H9 (cell line): Measurements from ENCODE around the gene NPAS1. TPM values are rescaled to one million over a fixed set of nuclear protein-coding genes. Genes with fewer than 3 reads are reported as not detected.

ENCODE experiments used
- DNase-seq: peaks from one replicate; pipeline ENCODE4 v3.0.0-alpha.2; 2017
- H2AFZ ChIP-seq: one replicate; pipeline ENCODE4 v1.6.1; 2013; ENCODE audit warnings: mild to moderate bottlenecking, low read length, control low read depth, moderate library complexity
- H2AK5ac ChIP-seq: 2 replicates; pipeline ENCODE4 v1.6.1; 2013; ENCODE audit warnings: low read length, control low read depth, mixed read lengths; ENCODE audit not compliant: insufficient read length
- H2BK120ac ChIP-seq: one replicate; pipeline ENCODE4 v1.6.1; 2013; ENCODE audit warnings: low read depth, mild to moderate bottlenecking, low read length, control low read depth, inconsistent platforms; ENCODE audit not compliant: poor library complexity, severe bottlenecking
- H2BK12ac ChIP-seq: 2 replicates; pipeline ENCODE4 v1.6.1; 2013; ENCODE audit warnings: low read length, control low read depth, mixed read lengths, low read depth; ENCODE audit not compliant: insufficient read length
- H2BK15ac ChIP-seq: 2 replicates; pipeline ENCODE4 v1.6.1; 2013; ENCODE audit warnings: low read depth, low read length, control low read depth
- H2BK20ac ChIP-seq: one replicate; pipeline ENCODE4 v1.6.1; 2013; ENCODE audit warnings: low read depth, mild to moderate bottlenecking, low read length, control low read depth, inconsistent platforms; ENCODE audit not compliant: poor library complexity, severe bottlenecking
- H2BK5ac ChIP-seq: 2 replicates; pipeline ENCODE4 v1.6.1; 2013; ENCODE audit warnings: low read length, control low read depth, mixed read lengths; ENCODE audit not compliant: insufficient read length
- H3K14ac ChIP-seq: 2 replicates; pipeline ENCODE4 v1.6.1; 2013; ENCODE audit warnings: low read length, control low read depth; ENCODE audit not compliant: insufficient read depth
- H3K18ac ChIP-seq: 2 replicates; pipeline ENCODE4 v1.6.1; 2013; ENCODE audit warnings: low read depth, mild to moderate bottlenecking, mixed read lengths, low read length, control low read depth; ENCODE audit not compliant: insufficient read length
- H3K23ac ChIP-seq: 2 replicates; pipeline ENCODE4 v1.6.1; 2013; ENCODE audit warnings: low read length, control low read depth, mixed read lengths, low read depth; ENCODE audit not compliant: insufficient read length
- H3K23me2 ChIP-seq: 2 replicates; pipeline ENCODE4 v1.6.1; 2013; ENCODE audit warnings: low read depth, mild to moderate bottlenecking, mixed read lengths, low read length, control low read depth; ENCODE audit not compliant: insufficient read length, poor library complexity, severe bottlenecking
- H3K27ac ChIP-seq: 2 replicates; pipeline ENCODE4 v1.5.1; 2013; ENCODE audit warnings: low read length, control low read depth, mixed read lengths, low read depth; ENCODE audit not compliant: insufficient read length
- H3K27me3 ChIP-seq: 2 replicates; pipeline ENCODE4 v1.6.1; 2013; ENCODE audit warnings: low read length, control low read depth, inconsistent platforms; ENCODE audit not compliant: insufficient read depth
- H3K4ac ChIP-seq: 2 replicates; pipeline ENCODE4 v1.6.1; 2013; ENCODE audit warnings: low read depth, mild to moderate bottlenecking, control low read depth, inconsistent platforms, low read length, moderate library complexity
- H3K4me1 ChIP-seq: 2 replicates; pipeline ENCODE4 v1.6.1; 2013; ENCODE audit warnings: low read length, control low read depth, inconsistent platforms; ENCODE audit not compliant: insufficient read depth
- H3K4me2 ChIP-seq: 2 replicates; pipeline ENCODE4 v1.6.1; 2013; ENCODE audit warnings: low read length, control low read depth, mixed read lengths; ENCODE audit not compliant: insufficient read length, insufficient read depth
- H3K56ac ChIP-seq: 2 replicates; pipeline ENCODE4 v1.6.1; 2013; ENCODE audit warnings: low read depth, mild to moderate bottlenecking, mixed read lengths, low read length, control low read depth; ENCODE audit not compliant: insufficient read length
- H3K79me1 ChIP-seq: 2 replicates; pipeline ENCODE4 v1.6.1; 2013; ENCODE audit warnings: low read depth, mild to moderate bottlenecking, moderate library complexity, low read length, control low read depth, inconsistent platforms; ENCODE audit not compliant: insufficient read depth, poor library complexity, severe bottlenecking
- H3K79me2 ChIP-seq: 2 replicates; pipeline ENCODE4 v1.6.1; 2013; ENCODE audit warnings: low read length, control low read depth, inconsistent platforms; ENCODE audit not compliant: insufficient read depth
- H3K9ac ChIP-seq: 2 replicates; pipeline ENCODE4 v1.6.1; 2013; ENCODE audit warnings: low read length, control low read depth, mixed read lengths; ENCODE audit not compliant: insufficient read length; ENCODE audit errors: extremely low read depth
- H3K9me3 ChIP-seq: one replicate; pipeline ENCODE4 v1.6.1; 2013; ENCODE audit warnings: low read depth, low read length, inconsistent platforms; ENCODE audit not compliant: control insufficient read depth
- H3T11ph ChIP-seq: one replicate; pipeline ENCODE4 v1.6.1; 2013; ENCODE audit warnings: mild to moderate bottlenecking, low read length, control low read depth, inconsistent platforms
- H4K20me1 ChIP-seq: one replicate; pipeline ENCODE4 v1.6.1; 2013; ENCODE audit not compliant: control insufficient read depth, insufficient read length, insufficient read depth
- H4K5ac ChIP-seq: 2 replicates; pipeline ENCODE4 v1.6.1; 2013; ENCODE audit warnings: low read depth, mild to moderate bottlenecking, mixed read lengths, low read length, control low read depth; ENCODE audit not compliant: insufficient read length
- H4K8ac ChIP-seq: replicated peaks from 2 replicates; pipeline ENCODE4 v1.6.1; 2013; ENCODE audit warnings: low read length, control low read depth, mixed read lengths, low read depth; ENCODE audit not compliant: insufficient read length
- H4K91ac ChIP-seq: 2 replicates; pipeline ENCODE4 v1.6.1; 2013; ENCODE audit warnings: low read depth, mild to moderate bottlenecking, moderate library complexity, mixed read lengths, low read length, control low read depth; ENCODE audit not compliant: insufficient read length
- H3K27ac Mint-ChIP-seq, 3 experiments: 2 replicates in 2 of 3; 3 replicates in 1 of 3; pipeline ENCODE4 v1.8.0; 2020 to 2021; ENCODE audit warnings: mixed read lengths in 3 of 3, mild to moderate bottlenecking in 1 of 3, moderate library complexity in 1 of 3
- H3K27me3 Mint-ChIP-seq: 2 replicates; pipeline ENCODE4 v1.8.0; 2021; ENCODE audit warnings: low read depth, mild to moderate bottlenecking, moderate library complexity, mixed read lengths
- H3K36me3 Mint-ChIP-seq, 3 experiments: 2 replicates in 2 of 3; 3 replicates in 1 of 3; pipeline ENCODE4 v1.8.0; 2020 to 2021; ENCODE audit warnings: low read depth in 3 of 3, mixed read lengths in 3 of 3; ENCODE audit not compliant: insufficient read depth in 1 of 3
- H3K4me1 Mint-ChIP-seq, 2 experiments: 2 replicates each; pipeline ENCODE4 v1.8.0; 2020; ENCODE audit warnings: mixed read lengths in 2 of 2
- H3K4me3 Mint-ChIP-seq, 2 experiments: 2 replicates in 1 of 2; 3 replicates in 1 of 2; pipeline ENCODE4 v1.8.0; 2020 to 2021; ENCODE audit warnings: mild to moderate bottlenecking in 2 of 2, mixed read lengths in 2 of 2, moderate library complexity in 1 of 2
- H3K9me3 Mint-ChIP-seq, 2 experiments: 2 replicates in 1 of 2; 3 replicates in 1 of 2; pipeline ENCODE4 v1.8.0; 2020; ENCODE audit warnings: mild to moderate bottlenecking in 2 of 2, mixed read lengths in 2 of 2, moderate library complexity in 1 of 2
- CTCF ChIP-seq: fragments of 200-600 bp; sonication (generic); conservative IDR thresholded peaks from 3 replicates; pipeline ENCODE4 v1.8.0; 2021; ENCODE audit warnings: antibody characterized with exemption, mild to moderate bottlenecking
- WGBS: extraction: QIAGEN DNeasy Blood & Tissue Kit; methylation state at CpG from one replicate; pipeline ENCODE4 v1.1.7; 2013; ENCODE audit warnings: missing lambda C conversion rate, low lambda C conversion rate, mixed read lengths; ENCODE audit not compliant: insufficient read length; ENCODE audit errors: extremely low coverage; 5-methylcytosine and 5-hydroxymethylcytosine counted together
- total RNA-seq: library from RNA; stranded (reverse); gene quantifications from 2 replicates; pipeline ENCODE4 v1.2.1, GENCODE V29; 2021

Gene NPAS1
- total RNA-seq, 1 experiment from 2014 or later = 17.8 TPM

- no peak overlapping the region for H3K27ac ChIP-seq
- H3K9ac ChIP-seq = no peak overlapping the region
- no peak overlapping the region for H2BK20ac ChIP-seq
- no peak overlapping the region for H2BK15ac ChIP-seq
- H2AFZ ChIP-seq = no peak overlapping the region
- no peaks in the 10 kb centered on the region for H3K79me1 ChIP-seq
- DNase-seq = no peak
- H3K56ac ChIP-seq = no peak overlapping the region
- Mint-ChIP-seq H3K4me3 (no peak overlapping the region), H3K9me3 (no peaks in the 10 kb centered on the region; a peak in 1 of 5 replicates), H3K27ac (peak overlapping the region in 2 of 3 experiments; percentile 60 to 73; a peak in 2 of 7 replicates), H3K36me3 (peaks cover 0 to 10% (median 9%) of the 10 kb centered on the region in 3 experiments; a peak in 4 of 7 replicates), H3K27me3 (peaks cover 1% of the 10 kb centered on the region), H3K4me1 (peaks cover 15 to 16% of the 10 kb centered on the region in 2 experiments)
- H2AK5ac ChIP-seq = no peak overlapping the region
- no peaks in the 10 kb centered on the region for H4K20me1 ChIP-seq
- H4K91ac ChIP-seq = no peak overlapping the region
- H3T11ph ChIP-seq = no peak overlapping the region
- no peak overlapping the region for H3K23ac ChIP-seq
- H3K79me2 ChIP-seq = no peaks in the 10 kb centered on the region
- no peak overlapping the region for H4K5ac ChIP-seq
- no peak for TF ChIP-seq CTCF
- H3K4me2 ChIP-seq = no peak overlapping the region
- no peaks in the 10 kb centered on the region for H3K9me3 ChIP-seq
- no peaks in the 10 kb centered on the region for H3K27me3 ChIP-seq
- no peak overlapping the region for H2BK12ac ChIP-seq
- no peak overlapping the region for H3K4ac ChIP-seq
- H3K23me2 ChIP-seq = peaks cover 11% of the 10 kb centered on the region
- no peaks in the 10 kb centered on the region for H3K4me1 ChIP-seq
- no peak overlapping the region for H3K18ac ChIP-seq
- no peak overlapping the region for H2BK120ac ChIP-seq
- no peak overlapping the region for H4K8ac ChIP-seq
- no peak overlapping the region for H2BK5ac ChIP-seq
- H3K14ac ChIP-seq = no peak overlapping the region; the same call in 1 of the 2 replicates
- WGBS = no CpG with 5 or more reads among the region's 17 CpGs
Observed at GRCh38 chr19:47039239-47039874, 19.7 kb downstream of the NPAS1 start.
